GM19452 (cell line): ENCODE data around the gene ARAP3.

Source experiments
- ATAC-seq: cut with Tn5 transposase; IDR thresholded peaks from one replicate; pipeline ENCODE4 v1.9.1; 2021; ENCODE audit not compliant: unreplicated experiment

Gene ARAP3

GRCh38 chr5:141641634-141642267, 40.3 kb downstream of the ARAP3 start:
- ATAC-seq, result peak; percentile 59

GRCh38 chr5:141640698-141641097, 41.3 kb downstream of the ARAP3 start:
- ATAC-seq, result no peak

- ATAC-seq, result no peak
Observed at GRCh38 chr5:141640051-141640415, 42.0 kb downstream of the ARAP3 start.

- no peak for ATAC-seq
Observed at GRCh38 chr5:141639357-141640050, 42.5 kb downstream of the ARAP3 start.

- ATAC-seq, result no peak
Observed at GRCh38 chr5:141638771-141639170, 43.3 kb downstream of the ARAP3 start.

GRCh38 chr5:141637767-141638419, 44.1 kb downstream of the ARAP3 start:
- peak; percentile 27 for ATAC-seq

GRCh38 chr5:141637123-141637766, 44.8 kb downstream of the ARAP3 start:
- peak; percentile 21 for ATAC-seq

GRCh38 chr5:141636413-141637122, 45.5 kb downstream of the ARAP3 start, which contains the start of the genes HDAC3 and RELL2:
HDAC3 (minus strand) TSS chr5:141636849; CDS start chr5:141636790, 59 bp downstream.
RELL2 (plus strand) TSS chr5:141636997; CDS start chr5:141638226, 1,229 bp downstream.
- peak; percentile 78 for ATAC-seq

- no peak for ATAC-seq
Observed at GRCh38 chr5:141636106-141636412, 46.0 kb downstream of the ARAP3 start.

- ATAC-seq, result no peak
Observed at GRCh38 chr5:141635646-141636045, 46.4 kb downstream of the ARAP3 start.

GRCh38 chr5:141634720-141635119, 47.3 kb downstream of the ARAP3 start:
- no peak for ATAC-seq

GRCh38 chr5:141633871-141634561, 48.0 kb downstream of the ARAP3 start:
- ATAC-seq, result peak; percentile 57

- ATAC-seq, result no peak
Observed at GRCh38 chr5:141632650-141633049, 49.4 kb downstream of the ARAP3 start.

GRCh38 chr5:141630570-141631140, 51.4 kb downstream of the ARAP3 start:
- no peak for ATAC-seq

- ATAC-seq, result no peak
Observed at GRCh38 chr5:141628175-141628788, 53.7 kb downstream of the ARAP3 start.

- ATAC-seq, result no peak
Observed at GRCh38 chr5:141623611-141624010, 58.4 kb downstream of the ARAP3 start.

GRCh38 chr5:141623186-141623585, 58.8 kb downstream of the ARAP3 start:
- peak; percentile 46 for ATAC-seq

- peak; percentile 81 for ATAC-seq
Observed at GRCh38 chr5:141618804-141619554, 63.1 kb downstream of the ARAP3 start, which contains the start of gene DIAPH1. DIAPH1 (minus strand) TSS chr5:141619000; CDS start chr5:141618914, 86 bp downstream.
